Stimulated activated CD4-positive, alpha-beta T cell treated with anti-CD3 and anti-CD28 coated beads, Interleukin-12 subunit alpha, Interleukin-12 subunit beta, amount 100 ng/mL, for 48 hours (primary cell): ENCODE results near the gene EPC2.
"Not testable (repeated sequence)": the region's sequence is repeated elsewhere in the genome, so short reads cannot be mapped to it uniquely, and the experiment has no call there.

ENCODE experiments used
- DNase-seq, 3 donors: peaks; one replicate each; pipeline ENCODE4 v3.0.0-alpha.2; 2020; ENCODE audit warnings: low read depth in 2 of 3, low spot score in 1 of 3

The EPC2 gene

DNA sequence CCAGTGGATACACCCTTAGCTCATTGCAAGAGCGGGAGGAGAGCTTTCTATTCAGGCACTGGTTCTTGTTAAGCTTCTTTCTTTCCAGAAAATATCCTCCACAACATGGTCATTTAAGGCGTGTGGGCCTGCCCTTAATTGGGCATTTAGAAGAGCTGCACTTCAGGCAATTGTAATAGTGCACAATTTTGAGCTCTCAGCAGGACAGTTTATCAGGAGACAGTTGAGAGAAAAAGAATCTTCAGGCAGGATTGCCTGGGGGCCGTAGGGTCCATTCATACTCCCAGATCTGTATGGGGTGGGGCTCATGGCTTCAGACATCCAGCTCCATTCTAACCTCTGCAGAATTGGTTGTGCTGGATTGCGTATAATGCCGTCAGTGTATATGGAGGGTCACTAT is 6.0 kb upstream of the EPC2 start:
- no peak for DNase-seq

DNA sequence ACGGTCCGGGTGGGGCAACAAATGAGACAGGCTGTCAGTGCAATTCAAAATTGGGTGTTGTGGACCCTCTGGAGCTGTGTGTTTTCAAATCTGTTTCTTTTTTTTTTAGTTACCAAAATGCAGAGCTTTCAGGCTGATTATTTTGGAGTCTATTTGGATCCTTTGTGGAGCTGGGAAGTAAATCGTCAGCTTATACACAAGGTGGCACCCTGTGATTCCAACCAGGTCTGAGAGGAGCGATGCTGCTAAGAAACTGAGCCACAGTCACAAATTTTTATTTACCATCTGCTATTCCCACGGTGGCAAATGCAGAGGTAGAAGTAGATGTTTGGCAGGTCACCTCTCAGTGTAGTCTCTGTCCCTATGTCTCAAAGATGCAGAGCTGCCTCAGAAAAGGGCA is 3.8 kb upstream of the EPC2 start:
- no peak for DNase-seq

DNA sequence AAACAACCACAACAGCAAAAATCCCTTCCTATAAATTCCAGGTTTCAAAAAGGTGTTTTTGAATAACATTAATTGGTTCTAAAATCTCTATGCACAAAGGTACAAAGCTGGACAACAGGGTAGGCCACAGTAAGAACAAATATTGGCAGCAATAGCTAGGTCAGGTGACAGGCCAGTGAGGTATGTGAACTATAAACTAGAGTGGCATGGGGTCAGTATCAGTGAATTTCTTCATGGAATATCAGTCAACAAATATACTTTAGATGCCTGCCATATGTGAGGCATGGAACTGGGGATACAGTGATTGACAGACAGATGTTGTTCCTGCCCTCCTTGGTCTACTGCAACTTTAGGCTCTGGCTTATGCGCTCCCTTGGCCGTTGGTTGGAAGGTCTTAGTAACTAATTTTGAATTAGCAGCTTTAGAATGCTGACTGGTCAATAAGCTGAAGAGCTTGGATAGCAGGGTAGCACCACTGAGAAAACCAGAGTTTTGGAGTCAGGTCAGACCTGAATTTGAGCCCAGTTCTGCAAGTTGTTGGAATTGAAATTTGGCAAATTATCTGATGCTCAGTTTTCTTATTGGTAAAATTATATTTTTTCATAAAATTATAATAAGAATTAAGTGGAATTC is 2.3 kb upstream of the EPC2 start:
- no peak for DNase-seq

DNA sequence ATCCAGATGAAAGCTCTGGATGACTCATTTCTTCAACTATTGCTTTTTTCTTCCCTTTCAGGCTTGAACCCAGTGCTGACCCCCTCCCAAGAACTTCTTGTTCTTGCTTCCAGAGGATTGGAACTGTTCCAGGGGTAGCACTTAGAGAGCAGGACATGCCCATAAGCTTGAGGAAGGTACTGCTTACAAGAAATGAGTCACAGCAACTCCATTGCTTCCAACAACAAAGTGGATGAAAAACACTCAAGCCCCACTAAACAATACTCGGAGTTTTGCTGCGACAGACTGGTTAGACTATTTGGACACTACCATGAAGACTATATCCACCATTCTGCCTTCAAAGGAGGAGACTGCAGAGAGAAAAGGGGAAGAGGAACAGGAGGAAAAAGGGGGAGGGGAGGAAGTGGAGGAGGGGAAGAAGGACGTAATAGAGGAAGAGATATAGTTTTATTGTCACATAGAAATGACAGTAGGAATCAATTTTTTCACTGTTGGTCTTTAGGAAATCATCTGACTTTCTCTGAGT is 1.6 kb upstream of the EPC2 start:
- DNase-seq = no peak

DNA sequence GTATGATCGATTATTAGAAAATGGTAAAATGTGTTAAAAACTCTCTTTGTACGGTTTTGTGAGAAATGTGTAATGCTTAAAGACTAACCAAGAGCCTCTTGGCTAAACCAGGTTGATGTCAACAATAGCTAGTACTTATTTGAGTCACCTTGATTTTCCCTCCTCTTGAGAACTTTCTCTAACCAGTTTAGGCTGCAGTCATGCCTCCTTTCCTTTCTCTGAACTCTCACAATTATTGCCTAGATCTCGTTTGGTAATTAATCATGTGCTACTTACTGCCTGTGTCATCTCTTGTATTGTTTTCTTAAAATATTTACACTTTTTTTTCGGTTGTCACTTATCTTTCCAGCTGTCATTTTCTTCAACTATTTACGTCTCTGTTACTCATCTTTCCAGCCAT is 1.1 kb upstream of the EPC2 start:
- peak in 1 of 3 donors; percentile 18 for DNase-seq

DNA sequence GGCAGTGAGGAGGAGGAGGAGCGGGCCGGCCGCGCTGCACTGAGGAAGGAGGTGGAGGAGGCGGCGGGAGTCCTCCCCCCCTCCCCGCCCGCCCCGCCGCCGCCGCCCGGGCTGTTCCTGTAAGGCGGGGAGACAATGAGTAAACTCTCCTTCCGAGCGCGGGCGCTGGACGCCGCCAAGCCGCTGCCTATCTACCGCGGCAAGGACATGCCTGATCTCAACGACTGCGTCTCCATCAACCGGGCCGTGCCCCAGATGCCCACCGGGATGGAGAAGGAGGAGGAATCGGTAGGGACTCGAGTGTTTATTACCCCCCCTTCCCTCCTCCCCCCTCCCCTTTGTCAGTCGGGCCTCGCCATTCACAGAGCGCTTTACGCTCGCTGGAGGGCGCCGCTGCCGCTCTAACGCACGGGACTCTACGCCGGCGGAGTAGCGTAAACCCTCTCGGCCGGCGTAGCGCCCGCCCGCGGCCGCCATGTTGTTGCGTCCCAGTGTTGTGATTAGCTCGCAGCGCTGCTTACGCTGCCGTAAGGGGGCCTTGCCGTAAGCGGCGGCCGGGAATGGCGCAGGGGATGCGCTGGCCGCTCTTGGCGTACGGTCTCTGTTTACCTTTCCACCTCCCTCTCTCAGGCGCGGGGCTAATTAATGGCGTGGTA is 460 bp downstream of the EPC2 start:
- DNase-seq = peak; percentile 89 to 90 (median 89)

DNA sequence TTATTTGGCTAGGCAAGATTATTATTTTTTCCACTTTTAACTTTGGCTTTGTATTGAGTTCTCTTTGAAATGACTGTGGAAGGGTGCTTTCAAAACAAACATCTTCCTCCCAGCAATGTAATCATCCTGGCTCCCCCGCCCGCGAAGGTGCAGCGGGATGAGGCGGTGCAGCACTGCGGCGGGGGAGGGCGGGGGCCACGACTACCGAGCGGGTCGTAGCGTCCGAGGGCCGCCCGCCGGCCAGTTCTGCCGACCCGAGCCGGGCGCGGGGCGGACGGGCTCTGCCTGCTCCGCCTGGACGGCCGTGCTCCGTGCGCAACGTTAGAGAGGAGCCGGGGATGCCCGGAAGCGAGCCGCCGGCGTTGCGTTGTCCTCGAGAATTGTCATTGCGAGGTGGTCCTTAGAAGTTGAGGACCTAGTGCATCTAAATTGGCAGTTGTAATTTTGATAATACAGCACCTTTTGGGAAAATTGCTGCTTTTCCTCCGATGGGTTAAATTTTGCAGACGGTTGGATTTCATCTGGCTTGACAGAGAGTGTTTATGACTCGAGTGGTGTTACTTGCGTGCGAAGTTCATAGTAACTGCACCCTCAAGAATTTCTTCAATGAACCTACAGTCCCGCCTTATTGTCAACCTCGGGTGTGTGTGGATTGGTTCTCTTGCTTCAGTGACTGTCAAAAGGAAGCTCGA is 1.1 kb downstream of the EPC2 start:
- peak; percentile 35 to 40 (median 36) for DNase-seq

DNA sequence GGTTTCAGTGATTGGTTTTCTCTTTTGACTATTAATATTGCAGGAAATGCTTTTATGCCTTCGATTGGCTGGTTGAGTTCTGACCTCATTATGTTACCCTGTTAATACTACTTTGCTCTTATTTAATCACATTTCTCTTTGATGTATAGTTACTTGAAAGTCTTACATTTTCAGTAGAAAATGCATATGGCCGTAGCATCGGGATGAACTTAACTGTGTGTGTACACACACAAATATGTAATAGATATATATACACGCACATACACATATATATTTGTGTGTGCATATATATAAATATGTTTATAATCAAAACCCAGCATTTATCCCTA is 1.6 kb downstream of the EPC2 start:
- no peak for DNase-seq

DNA sequence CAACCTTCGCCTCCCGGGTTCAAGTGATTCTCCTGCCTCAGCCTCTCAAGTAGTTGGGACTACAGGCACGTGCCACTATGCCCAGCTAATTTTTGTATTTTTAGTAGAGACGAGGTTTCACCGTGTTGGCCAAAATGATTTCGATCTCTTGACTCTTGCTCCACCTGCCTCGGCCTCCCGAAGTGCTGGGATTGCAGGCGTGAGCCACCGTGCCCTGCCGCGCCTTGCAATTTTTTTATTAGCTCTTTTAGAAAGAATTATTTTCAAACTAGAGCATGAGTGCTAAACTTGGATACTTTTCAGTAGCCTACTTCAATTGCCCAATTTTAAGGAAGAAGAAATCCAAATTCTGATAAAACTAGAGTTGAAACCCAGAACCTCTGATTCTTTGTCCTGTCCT is 3.2 kb downstream of the EPC2 start:
- not testable (repeated sequence) for DNase-seq

DNA sequence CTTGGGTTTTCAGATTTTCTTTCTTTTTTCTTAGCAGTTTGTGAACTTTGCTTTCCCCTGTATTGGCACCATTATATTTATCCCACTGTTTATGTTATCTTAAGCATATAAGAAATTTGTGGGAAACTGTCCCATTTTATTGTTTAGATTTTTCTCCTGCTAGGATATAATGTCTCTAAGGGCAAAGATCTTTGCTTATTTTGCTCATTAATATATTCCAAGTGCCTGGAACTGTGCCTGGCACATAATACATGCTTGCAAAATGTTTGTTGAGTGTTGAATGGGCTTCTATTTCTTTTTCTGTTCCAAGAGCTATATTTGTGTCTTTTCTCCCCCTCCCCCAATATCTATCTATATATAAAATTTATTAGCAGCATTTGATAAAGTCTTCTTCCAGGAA is 5.4 kb downstream of the EPC2 start:
- DNase-seq = no peak

DNA sequence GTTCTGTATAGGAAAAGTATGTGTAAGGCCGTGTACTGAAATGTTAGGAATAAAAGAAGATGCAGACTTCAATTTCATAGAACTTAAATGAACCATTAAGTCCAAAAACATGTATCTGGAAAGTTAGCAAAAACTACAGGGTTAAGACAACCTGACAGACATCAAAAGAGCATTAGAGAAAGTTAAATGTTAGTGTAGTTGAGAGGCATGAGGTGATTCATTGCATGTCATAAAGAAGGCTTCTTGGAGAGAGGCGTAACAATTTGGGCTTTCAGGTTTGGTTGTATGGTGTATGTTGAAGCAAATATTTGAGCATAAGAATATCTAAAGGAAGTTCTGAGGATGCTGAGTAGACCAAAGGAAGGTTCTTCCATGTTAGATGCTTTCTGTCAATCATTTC is 6.3 kb downstream of the EPC2 start:
- no peak for DNase-seq

DNA sequence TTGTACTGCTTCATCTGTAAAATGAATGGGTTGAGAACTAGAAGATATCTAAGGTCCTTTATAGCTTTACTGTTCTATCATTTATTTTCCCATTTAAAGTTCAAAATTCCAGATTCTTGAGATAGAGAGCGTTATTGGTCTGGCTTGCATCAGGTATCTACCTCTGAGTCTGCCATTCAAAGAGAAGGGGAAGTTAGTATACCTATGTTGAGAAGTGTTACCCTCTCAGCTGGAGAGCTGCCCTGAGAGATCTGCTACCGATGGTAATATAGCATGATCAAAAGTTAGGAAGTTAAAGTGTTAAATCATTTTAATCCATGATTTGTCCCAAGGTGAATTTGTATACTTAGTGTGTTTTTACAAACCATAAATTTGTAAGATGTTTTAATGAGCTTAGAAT is 7.4 kb downstream of the EPC2 start:
- DNase-seq = no peak

DNA sequence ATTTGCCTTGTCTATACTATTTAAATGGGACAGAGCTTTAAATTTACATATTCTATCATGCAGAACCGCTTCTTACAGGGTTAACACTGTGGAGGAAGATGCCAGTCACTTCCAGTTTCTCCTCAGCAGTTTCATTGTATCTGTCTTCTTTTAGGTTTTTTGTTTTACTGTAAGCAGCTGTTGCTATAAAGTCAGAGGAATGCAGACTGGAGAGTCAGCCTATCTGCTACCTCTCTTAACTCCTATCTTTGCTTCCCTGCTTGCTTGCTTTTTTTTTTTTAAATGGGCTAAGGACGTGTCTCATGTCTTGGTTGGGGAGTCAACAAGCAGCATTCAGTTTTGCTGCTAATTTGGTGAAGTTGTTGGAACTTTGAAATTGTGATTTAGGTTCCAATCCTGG is 8.9 kb downstream of the EPC2 start:
- DNase-seq = no peak

DNA sequence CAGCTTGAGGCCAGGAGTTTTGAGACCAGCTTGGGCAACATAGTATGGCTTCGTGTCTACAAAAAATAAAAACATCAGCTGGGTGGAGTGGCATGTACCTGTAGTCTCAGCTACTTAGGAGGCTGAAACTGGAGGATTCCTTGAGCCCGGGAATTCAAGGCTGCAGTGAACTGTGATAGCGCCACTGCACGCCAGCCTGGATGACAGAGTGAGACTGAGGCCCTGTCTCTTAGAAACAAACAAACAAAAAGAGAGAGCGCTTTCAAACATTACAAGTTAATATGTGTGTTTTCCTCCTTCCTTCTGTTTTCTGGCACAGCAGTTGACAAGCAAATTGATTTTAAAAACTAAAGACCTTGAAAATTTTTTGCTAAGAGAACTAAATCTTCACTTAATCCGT is 9.9 kb downstream of the EPC2 start:
- DNase-seq = no peak

DNA sequence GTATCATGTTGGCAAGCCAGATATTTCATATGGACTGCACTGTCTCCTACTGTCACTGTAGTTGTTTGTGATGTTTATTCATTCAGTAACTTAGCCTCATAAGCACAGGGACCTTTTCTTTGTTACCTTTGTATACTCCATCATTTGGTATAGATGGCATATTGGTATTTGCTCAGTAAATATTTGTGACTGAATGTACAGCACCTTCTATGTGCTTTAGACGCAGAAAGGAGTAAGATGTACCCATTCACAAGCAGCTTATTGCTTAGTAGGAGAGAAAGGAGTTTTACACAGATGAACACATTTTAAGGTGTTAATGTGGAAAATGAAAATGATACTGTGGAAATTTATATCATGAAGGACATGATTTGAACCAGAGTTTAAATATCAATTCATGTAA is 12.0 kb downstream of the EPC2 start:
- DNase-seq = no peak

DNA sequence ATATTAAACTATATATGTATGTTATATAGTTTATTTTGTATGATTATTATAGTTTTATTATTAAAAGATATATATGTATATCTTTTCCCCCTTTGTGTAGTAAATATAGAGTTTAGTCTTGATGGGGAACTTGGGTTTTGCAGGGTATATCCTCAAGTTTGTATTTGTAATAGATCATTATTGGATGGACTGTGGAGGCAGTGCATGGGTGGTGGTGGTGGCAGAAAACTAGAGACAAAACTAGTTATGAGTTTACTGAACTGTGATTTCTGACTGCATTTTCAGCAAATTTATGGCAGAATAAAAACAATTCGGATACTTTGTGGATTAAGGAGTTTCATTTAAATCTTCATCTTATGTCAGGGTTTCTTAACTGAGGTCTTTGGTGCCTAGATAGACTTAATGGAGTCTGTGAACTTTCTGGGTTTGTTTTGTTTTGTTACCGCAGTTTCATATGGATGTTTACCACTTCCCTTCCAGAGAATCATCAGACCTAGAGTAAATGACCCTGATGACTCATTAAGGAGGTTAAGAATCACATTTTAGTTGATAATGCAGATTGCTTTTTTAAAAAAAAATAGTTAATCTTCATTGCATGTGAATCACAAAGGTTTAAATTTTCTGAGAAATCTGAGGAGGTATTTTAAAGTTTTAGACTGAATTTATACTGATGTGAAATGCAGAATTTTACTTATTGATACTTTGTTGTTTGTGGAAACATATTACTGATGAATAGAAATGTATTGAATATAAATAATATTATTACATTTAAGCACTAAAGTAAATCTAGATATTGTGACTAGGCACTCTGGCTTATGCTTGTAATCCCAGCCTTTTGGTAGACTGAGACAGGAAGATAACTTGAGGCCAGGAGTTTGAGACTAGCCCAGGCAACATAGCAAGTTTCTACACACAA is 14.5 kb downstream of the EPC2 start:
- no peak for DNase-seq

DNA sequence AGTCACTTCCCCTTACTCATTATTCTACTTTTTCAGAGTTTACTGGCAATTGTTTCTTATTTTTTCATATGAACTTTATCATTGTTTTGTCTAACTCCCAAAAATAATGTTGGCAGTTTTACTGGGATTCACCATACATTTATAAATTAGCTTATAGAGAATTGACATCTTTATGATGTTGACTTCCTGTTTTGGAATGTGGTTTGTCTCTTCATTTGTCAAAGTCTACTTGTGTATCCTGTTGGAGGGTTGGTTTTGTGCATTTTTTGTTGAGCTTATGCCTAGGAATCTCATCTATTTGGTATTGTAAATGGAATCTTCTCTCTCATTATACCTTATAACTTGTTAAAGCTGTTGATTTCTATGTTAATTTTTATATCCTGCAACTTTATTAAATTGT is 16.4 kb downstream of the EPC2 start:
- no peak for DNase-seq

DNA sequence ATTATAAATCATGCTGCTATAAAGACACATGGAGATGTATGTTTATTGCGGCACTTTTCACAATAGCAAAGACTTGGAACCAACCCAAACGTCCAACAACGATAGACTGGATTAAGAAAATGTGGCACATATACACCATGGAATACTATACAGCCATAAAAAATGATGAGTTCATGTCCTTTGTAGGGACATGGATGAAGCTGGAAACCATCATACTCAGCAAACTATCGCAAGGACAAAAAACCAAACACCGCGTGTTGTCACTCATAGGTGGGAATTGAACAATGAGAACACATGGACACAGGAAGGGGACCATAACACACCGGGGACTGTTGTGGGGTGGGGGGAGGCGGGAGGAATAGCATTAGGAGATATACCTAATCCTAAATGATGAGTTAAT is 17.8 kb downstream of the EPC2 start:
- DNase-seq = not testable (repeated sequence)

DNA sequence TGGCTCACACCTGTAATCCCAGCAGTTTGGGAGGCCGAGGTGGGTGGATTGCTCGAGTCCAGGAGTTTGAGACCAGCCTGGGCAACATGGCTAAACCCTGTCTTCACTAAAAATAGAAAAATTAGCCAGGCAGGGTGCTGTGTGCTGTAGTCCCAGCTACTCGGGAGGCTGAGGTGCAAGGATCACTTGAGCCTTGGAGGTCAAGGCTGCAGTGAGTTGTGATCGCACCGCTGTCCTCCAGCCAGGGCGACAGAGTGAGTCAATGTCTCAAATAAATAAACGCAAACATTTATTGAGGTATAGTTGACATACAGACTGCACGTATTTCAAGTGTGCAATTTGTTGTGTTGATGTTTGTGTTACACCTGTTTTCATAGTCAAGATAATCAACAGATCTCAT is 19.7 kb downstream of the EPC2 start:
- DNase-seq = no peak

DNA sequence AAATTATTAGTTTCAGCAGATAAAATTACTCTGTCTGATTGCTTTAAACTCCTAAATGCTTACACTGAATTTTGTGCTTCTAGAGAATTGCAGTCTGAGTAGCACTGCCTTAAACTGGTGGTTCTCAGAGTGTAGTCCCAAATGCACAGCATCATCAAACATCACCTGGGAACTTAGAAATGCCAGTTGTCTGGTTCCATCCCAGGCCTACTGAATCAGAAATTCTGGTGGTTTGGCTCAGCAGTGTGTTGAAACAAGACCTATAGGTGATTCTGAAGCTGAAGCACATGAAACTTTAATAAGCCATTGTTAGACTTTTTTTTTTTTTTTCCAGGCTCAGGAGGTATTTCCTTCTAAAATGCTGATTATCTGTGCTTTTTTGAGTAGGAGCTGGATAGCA is 22.0 kb downstream of the EPC2 start:
- DNase-seq = no peak

DNA sequence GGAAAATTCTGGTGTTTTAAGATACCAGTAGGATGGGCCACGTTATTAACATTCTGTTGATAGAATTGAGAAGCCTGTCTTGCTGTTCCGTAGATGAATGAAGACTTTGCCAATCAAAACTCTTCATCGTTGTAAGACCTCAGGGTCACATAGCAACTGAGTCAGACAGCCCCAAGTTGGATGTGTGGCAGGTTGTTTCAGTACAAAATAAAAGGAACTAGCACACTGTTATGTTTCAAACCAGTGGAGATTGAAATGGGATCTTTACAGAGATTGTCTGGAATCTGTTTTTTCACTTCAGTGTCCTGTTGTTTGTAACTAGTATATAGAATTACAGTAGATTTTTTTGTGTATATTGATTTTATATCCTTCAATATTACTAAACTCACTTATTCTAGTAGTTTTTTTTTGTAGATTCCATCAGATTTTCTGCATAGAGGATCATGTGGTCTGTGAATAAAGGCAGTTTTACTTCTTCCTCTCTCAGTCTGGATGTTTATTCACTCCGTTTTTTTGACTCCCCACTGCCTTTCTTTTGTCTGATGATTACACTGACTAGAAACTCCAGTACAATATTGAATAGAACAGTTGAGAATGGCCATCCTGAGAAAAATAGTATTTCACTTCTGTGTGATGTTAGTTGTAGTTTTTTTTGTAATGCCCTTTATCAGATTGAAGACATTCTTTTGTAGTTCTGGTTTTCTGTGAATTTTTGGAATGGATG is 22.7 kb downstream of the EPC2 start:
- no peak for DNase-seq
